Ramos (cell line): ENCODE measurements around the gene CTNNA3.
"Not testable (repeated sequence)": the region's sequence is repeated elsewhere in the genome, so short reads cannot be mapped to it uniquely, and the experiment has no call there.

Experiments
- in situ Hi-C: fragments of 300-500 bp; cut with MboI; formaldehyde crosslinking; loops from one replicate; pipeline ENCODE4 v1.14.3; 2022; ENCODE audit warnings: low sequenced_read_pairs; ENCODE audit not compliant: unreplicated experiment

CTNNA3 gene

DNA sequence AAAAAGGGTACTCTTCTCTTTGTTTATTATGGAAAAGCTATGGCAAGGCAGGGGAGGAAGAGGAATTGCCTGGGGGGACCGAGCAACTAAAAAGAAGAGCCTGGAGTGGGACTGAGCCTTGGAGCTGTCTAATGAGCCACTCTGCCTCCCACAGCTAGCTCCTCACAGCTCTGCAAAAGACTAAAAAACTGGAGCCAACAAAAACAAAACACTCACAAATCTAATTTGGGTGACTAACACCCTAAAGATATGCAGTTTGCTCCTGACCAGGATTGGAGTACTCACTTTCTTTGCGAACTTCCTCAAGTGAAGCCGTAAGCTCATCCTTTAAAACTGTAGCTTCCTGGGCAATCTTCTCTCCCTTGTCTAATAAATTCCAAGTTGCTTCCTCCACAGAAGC, 89.4 kb downstream of the CTNNA3 start:
- in situ Hi-C loops: no loop called here

DNA sequence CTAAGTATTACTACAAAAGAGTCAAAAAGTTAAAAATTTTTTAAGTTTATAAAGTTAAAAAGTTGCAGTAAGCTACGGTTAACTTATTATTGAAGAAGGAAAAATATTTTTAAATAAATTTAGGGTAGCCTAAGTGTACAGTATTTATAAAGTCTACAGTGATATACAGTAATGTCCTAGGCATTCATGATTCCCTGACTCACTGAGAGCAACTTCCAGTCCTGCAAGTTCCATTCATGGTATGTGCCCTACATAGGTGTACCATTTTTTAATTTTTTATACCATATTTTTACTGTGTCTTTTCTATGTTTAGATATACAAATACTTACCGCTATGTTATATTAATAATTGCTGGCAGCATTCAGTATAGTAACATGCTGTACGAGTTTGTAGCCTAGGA, 92.3 kb downstream of the CTNNA3 start:
- in situ Hi-C loops: no loop called here

DNA sequence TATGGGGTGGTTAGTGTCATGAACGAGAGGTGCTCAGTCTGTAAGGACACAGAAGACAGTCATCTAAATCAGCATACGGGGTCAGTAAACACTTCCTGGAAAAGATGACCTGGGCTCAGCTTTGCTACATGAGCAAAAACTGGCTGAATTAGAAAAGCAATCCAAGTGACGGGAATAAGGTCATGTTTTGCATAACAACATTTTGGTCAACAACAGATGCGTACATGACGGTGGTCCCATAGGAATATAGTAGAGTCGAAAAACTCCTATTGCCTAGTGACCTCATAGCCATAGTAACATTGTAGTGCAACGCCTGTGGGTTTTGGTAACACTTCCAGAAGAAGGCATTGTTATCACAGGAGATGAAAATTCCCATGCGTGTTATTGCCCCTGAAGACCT, 92.9 kb downstream of the CTNNA3 start:
- in situ Hi-C loops: no loop called here

DNA sequence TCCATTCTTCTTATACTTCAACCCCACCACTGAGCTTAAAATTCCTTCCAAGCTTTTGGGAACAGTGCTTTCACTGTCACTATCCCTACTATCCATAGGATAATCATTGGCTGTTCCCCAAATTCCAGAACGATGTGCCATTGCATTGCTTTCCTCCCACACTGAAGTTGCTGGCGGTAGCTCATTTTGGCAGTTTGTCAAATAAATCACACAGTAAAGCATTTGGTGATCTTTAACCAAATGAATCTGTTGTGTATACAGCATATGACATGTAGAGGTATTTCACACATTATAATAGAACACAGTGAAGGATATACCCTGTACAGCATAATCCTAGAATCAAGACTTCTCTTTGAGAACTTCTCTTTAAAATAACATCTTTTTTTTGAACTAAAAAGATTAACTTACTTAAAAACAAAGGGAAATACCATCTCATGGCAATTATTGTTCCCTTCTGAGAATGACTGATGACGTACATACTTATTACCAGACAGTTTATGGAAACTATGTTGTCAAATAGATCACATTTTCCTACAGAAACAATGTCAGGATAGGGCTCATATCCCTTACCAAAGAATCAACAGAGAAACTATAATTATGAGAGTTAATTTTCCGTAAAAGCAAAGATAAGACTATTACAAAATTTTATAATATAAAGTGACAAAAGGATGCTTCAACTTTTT, 93.6 kb downstream of the CTNNA3 start:
- in situ Hi-C loops: no loop called here

DNA sequence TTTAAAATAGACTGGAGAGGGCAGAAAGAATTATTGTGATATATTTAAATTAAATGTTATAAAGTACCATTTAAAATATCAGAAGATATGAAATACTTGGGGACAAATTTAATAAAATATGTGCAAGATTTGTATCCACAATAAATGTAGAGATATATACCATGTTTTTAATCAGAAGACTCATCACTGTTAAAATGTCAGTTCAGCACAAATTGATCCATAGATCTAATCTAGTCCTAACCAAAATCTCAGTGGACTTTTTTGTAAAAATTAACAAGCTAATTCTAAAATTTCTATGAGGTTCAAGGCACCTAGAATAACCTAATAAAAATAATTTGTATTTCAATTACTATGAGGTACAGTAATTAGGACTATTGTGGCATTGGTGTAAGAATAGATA, 96.4 kb downstream of the CTNNA3 start:
- in situ Hi-C loops: no loop called here

DNA sequence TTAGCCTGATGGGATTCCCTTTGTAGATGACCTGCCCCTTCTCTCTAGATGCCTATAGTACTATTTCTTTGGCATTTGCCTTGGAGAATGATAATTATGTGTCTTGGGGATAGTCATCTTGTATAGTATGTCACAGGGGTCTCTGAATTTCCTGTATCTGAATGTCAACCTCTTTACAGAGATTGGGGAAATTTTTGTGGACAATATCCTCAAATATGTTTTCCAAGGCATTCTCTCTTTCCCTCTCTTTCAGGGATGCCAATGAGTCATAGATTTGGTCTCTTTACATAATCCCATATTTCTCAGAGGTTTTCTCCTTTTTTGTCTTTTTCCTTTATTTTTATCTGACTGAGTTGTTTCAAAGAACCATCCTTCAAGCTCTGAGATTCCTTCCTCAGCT, 99.4 kb downstream of the CTNNA3 start:
- in situ Hi-C loops: no loop called here

DNA sequence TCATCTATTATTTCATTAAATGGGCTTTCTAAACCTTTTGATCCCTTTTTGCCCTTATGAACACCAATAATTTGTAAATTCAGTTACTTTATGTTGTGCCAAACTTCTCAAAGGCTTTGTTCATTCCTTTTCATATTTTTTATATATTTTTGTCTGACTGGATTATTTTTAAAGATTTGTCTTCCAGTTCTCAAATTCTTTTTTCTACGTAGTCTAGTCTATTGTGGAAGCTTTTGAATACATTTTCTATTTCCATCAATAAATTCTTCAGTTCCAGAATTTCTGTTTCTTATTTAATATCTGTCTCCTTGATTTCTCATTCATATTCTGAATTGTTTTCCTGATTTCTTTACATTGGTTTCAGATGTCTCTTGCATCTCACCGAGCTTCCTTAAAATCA, 108.2 kb downstream of the CTNNA3 start:
- in situ Hi-C loops: no loop called here

DNA sequence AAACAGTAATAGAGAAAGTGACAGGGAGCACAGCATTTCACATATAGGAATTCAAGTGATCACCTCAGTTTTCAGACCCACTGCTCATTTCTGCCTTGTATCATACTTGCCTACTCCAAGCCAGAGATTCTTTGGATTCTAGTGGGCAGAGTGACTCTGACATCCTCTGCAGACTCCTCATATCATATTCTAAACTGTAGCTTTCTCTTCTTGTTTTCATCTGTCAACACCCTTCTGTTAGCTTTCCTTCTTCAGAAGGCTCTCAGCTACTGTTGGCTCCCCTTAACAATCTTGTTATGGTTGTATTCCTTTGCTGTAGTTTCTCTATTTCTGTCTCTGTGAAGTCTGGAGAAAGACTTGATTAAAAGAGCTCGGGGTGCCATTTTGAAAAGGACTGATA, 120.5 kb downstream of the CTNNA3 start:
- in situ Hi-C loops: no loop called here

DNA sequence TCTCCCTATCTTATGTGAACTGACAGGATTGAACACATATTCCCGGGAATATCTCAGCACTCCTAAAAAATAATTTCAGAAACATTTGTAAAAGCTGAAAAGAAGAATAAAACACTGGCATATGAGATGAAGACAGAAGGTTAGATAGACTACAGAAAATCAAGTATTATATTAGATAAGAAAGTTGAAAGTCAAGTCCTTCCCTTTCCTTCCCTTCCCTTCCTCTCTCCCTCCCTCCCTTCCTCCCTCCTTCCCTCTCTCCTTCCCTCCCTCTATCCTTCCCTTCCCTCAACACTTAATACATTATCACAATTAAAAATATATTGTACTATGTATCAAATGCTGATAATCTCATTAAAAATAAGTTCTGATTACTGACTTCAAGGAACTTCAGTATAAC, 122.5 kb downstream of the CTNNA3 start:
- in situ Hi-C loops: no loop called here

DNA sequence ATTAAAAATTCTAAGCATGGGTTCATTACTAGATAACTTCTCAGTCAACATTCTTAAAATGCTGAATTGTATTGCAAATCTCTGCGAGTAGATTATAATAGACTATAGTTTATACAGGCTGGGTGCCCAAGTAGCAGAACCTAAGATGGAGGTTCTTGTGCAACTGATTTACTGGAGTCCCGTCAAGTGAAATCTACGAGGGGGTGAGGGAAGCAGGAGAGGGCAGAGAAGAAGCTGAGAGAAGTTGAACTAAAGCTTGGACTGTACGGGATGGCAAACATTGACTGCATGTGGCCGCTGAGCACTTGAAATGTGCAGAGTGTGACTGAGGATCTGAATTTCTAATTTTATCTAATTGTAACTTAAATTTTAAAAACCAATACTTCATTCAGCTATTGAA, 124.5 kb downstream of the CTNNA3 start:
- in situ Hi-C loops: no loop called here

DNA sequence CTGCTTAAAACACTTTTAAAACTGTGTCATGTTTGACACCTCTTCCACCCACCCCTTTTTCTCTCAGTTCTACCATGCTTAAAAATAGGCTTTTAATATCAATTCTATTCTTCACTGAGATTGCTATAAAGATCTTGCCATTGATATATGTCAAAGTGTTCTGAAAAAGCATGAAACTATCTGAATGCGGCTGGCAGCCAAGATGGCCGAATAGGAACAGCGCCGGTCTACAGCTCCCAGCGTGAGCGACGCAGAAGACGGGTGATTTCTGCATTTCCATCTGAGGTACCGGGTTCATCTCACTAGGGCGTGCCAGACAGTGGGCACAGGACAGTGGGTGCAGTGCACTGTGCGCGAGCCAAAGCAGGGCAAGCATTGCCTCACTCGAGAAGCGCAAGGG, 137.7 kb downstream of the CTNNA3 start:
- in situ Hi-C loops: not testable (repeated sequence)

DNA sequence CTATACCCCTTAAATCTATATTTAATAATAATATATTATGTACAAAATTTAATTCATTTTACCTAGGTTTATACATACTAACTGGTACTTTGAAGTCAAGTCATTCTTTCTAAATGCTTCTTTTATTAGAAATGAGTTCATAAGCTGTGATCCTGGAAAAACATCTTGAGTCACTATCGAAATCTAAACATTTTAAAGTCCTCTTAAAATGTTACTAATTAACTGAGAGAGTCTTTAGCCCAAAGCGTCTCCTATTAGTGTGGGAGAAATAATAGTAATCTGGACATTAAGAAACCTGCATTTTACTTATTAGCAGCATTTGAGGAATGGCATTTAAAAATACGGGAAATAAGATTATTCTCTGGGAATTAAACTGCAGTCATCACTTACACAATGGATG, 142.7 kb downstream of the CTNNA3 start:
- in situ Hi-C loops: no loop called here

DNA sequence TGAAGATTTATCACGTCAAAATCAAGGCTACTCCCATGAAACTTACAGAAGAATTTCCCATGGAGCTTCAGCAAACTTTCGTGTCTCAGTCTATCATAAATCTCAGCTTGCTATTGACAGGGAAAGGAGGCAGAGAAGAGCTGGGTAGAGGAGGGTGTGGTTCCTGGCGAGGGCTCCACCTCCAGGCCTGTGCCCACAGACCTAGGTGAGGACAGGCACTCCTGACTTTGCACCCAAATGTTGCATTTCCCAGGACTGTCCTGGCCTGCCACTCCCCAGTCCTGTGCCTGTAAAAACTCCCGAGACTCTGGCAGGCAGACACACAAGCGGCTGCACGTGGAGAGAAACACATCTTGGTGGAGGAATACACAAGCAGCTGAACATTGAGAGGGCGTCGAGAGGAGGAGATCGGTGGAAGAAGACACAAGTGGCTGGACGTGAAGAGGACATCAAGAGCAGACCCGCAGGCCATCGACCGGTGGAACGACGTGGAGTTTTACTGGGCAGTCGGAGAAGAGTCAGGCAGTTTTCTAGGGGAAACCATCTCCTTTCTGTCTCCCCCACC, 145.1 kb downstream of the CTNNA3 start:
- in situ Hi-C loops: no loop called here

DNA sequence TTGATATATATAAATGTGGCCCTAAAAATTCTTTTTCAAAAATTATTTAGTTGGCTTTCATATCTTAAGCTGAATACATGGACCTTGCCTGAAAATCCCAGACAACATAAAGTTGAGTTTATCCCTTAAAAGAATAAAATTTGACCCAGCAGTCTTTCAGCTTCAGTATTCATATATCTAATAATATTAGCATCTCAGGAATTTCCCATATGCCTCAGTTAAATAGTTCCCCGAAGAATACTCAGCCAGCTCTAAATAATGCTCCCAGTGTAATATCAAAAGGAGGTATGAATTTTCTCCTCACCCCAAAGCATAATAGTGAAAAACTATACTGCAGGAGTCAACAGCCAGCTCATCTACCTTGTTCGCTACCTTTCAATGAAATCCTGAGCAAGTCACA, 145.9 kb downstream of the CTNNA3 start:
- in situ Hi-C loops: no loop called here

DNA sequence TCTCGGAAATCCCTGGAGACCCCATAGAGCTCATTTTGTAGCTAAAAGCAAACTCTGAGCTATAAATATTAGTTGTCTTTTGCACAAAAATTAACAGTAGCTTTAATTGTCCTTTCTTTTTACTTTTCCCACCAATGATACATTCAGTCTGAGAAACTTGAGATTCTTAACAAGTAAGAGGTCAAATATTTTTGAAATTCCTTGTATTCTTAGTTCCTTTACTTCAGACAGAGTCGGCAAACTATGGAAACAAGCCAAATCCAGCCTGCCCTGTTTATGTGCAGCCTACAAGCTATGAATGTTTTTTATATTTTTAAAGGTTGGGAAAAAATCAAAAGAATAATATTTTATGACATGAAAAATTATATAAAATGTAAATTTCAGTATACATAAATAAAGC, 146.6 kb downstream of the CTNNA3 start:
- in situ Hi-C loops: no loop called here

DNA sequence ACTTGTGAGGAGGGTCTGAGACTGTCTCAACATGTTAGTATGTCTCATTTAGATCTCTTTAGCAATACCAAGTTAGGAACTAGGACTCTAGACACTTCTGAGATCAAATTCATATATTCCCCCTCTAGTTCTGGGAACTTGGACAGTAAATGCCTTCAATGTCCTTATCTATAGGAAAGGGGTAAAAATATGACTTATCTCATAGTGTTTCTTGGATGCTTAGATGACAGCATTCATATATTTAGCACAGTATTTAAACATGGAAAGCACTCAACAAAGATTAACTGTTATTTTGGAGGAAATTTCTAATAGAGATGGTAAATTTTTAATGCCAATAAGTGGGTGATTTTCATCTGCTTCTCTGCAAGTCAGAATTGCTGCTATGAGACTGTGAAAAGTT, 154.6 kb downstream of the CTNNA3 start:
- in situ Hi-C loops: no loop called here

DNA sequence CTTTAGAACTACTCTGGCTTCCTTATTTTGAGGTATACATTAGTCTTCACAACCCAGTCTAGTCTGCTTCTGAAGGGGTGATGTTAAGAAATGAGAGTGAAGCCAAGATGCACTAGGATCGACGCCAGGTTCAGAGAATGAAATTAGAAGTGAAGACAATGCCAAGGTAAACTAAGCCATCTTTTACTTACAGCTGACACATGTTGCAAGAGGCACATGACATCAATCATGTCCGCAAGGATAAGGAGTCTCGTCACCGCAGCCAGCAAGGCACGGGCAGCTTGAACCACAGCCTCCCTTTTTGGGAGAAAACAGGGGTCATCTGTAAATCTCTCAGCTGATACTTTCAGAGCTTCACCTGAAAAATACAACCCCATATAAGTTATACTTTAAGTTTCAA, 156.7 kb downstream of the CTNNA3 start:
- in situ Hi-C loops: no loop called here

DNA sequence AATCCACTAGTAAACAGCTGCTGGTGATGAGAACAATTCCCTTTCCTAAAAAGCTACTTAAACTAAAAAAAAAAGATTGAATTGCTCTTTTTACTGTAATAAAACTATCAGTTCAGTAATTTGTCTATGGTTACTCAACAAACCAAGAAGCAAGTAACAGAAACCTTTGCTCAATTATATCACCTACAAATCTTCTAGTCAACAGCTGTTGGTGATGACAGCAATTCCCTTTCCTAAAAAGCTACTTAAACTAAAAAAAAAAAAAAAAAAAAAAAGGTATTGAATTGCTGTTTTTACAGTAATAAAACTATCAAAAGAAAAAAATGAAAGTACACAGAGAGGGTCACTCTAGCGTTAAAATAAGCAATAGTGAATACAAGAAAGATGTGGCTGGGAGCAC, 158.1 kb downstream of the CTNNA3 start:
- in situ Hi-C loops: no loop called here

DNA sequence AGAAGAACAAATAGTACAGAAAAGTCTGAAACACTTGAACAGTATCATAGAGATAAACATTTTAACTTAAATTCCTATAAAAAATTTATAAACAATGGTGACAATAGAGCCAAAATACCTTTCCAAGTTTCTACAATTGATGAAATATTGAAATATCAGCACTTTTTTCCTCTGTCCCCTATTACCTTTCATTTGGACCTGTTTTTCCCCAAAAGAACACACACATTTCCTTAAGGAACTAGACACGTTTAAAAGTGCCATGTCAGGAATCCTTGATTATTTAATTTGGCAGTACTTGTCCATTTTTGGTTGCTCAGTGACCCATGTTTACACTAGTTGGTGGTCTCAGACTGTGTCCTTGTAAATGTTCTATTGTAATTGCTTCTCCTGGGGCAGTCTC, 162.6 kb downstream of the CTNNA3 start:
- in situ Hi-C loops: no loop called here

DNA sequence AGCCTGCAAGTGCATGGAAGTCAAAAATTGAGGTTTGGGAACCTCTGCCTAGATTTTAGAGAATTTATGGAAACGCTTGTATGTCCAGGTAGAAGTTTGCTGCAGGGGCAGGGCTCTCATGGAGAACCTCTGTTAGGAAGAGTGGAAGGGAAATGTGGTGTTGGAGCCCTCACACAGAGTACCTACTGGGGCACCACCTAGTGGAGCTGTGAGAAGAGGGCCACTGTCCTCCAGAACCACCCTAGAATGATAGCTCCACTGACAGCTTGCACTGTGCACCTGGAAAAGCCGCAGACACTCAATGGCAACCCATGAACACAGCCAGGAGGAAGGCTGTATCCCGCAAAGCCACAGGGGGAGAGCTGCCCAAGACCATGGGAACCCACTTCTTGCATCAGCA, 165.0 kb downstream of the CTNNA3 start:
- in situ Hi-C loops: not testable (repeated sequence)

DNA sequence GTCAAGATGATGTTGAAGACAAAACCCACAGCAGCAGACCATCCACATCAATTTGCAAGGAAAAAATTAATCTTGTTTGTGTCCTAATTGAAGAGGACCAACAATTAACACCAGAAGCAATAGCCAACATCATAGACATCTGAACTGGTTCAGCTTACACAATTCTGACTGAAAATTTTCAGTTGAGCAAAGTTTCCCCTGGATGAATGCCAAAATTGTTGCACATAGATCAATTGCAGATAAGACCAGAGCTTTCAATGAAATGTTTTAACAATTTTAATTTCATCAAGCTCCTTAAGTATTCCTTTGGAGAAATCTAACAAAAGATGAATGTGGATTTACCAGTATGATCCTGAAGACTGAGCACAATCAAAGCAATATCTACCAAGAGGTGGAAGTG, 168.6 kb downstream of the CTNNA3 start:
- in situ Hi-C loops: no loop called here

DNA sequence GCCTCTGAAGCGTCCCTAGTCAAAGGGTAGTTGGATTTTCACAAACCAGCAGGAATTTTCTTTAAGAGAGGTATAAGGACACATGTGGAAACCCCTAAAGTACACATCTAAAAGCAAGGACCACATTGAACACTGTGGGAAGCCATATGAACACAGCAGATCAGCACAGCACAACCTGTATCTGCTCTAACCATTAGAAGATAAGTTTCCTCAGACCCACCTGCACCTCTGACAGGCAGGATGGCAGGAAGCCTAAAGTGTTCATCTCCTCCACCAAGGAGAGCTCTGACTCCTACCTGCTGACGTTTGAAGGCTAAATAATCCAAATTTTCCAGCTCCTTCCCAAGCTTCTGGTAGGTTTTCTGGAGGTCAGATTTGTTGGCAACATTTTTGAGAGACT, 174.4 kb downstream of the CTNNA3 start:
- in situ Hi-C loops: no loop called here
